Mammary epithelial cell (primary cell): Measurements from ENCODE around the gene ITGB2.

ENCODE experiments used
- CTCF ChIP-seq, 2 donors: IDR thresholded peaks in 1 of 2; conservative IDR thresholded peaks in 1 of 2; 2 replicates each; pipeline ENCODE4 v1.5.1; 2011 to 2012; ENCODE audit warnings: inconsistent platforms in 2 of 2, low read length in 2 of 2, mild to moderate bottlenecking in 2 of 2, control low read depth in 1 of 2, low read depth in 1 of 2; ENCODE audit not compliant: insufficient read depth in 1 of 2; ENCODE audit errors: extremely low read depth in 1 of 2
- EZH2 ChIP-seq: IDR thresholded peaks from 2 replicates; pipeline ENCODE4 v1.6.1; 2012; ENCODE audit warnings: low read length, inconsistent platforms, borderline replicate concordance

GRCh38 chr21:44918107-44918470 lies 2.6 kb downstream of the ITGB2 start:
- TF ChIP-seq CTCF (conservative IDR thresholded peaks at IDR 0.05 in 1 of 2, IDR thresholded peaks at IDR 0.05 in 1 of 2; ENCODE audit: extremely low read depth in 1 of 2, insufficient read depth in 1 of 2, low read depth in 1 of 2, low read length in 2 of 2) (no peak), EZH2 (no peak)
